ENCODE data around the gene KRTAP19-7.

The KRTAP19-7 gene, protein sequence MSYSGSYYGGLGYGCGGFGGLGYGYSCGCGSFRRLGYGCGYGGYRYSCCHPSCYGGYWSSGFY

DNA sequence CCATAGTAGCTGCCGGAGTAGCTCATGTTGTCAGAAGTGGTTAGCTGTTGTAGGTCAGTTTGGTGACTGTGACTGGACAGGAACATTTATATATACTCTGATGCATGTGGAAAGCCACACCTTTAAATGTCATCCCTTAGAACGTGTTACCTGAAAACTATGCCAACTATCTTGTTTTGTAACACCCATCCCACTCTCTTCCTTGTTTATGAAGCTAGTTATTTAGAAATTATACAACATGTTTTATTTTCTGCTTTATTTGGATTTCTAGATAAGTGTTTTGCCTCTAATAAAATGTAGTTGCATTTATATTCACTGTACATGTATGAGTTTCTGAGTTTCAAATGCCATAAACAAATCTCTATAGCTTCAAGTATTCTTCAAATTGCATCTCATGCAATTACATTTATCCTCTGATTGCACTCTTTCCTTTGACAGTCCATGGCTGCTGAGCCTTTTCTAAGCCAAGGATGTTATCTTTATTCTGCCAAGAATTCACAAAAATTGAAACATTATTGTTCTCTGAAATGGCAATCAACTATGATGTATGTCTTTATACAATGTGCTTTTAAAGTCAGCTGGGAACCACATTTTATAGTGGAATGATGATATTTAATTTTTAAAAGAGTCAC, at the start of gene KRTAP19-7:
Gene KRTAP19-7, minus strand, starts transcription at position 51 of the 632 bp plus-strand sequence. Its CDS starts 25 bp downstream, at position 26.
- no peak for DNase-seq

DNA sequence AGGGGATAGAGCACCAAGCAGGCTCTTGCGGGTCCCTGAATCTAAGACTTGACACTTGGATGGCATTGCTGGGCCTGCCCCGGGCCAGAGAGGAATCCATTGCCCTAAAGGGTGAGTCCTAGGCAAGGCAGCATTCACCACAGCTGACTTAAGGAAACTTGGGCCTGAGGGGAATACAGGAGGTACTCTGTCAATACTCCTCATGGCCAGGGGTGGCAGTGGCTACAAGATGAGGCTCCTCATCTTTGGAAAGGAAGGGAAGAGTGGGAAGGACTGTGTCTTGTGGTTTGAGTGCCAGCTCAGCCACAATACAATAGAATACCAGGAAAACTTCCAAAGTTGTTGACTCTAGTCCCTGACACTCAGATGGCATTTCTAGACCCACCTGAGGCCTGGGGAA, 44.9 kb upstream of the KRTAP19-7 start:
- DNase-seq, result no peak

DNA sequence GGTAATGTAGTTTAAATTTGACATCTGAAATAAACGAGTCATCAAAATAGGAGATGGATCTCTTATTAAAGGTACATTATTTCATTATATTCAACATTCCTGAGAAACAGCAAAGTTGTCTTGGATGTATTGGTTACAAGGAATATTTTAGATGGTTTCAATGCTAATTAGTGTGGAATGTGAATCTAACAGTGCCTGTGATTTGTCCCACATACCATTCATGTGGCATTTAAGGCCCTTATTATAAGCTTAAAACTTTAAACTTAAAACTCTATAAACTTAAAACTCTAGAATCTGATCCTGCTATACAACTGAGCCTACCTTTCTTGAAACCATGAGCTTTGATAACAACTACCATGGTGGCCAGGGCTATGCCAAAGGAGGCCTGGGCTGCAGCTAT, 39.7 kb upstream of the KRTAP19-7 start, which contains the start of gene KRTAP22-1:
Gene KRTAP22-1, plus strand, starts transcription at position 301 of the 400 bp plus-strand sequence.
- no peak for DNase-seq

DNA sequence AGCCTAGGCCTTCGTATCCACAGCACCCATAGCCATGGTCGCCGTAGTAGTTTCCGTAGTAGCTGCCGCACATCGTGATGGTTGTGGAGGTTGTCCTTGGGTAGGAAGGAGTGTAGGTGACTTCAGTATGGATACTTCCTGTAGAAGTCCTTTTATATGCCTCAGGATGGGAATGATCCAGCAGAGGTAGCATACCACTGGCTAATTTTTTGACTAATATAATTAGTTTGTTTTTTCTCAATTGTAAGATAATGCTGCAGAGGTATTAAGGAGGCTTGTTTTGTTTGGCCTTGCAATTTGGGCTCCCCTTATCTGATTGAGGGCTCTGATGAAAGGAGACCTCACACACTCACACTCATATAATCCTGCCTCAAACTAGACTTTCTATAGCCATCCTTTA, 37.7 kb upstream of the KRTAP19-7 start, which contains the start of gene KRTAP6-2:
Gene KRTAP6-2, minus strand, starts transcription at position 101 of the 400 bp plus-strand sequence. Its CDS starts 28 bp downstream, at position 73.
- no peak for DNase-seq

DNA sequence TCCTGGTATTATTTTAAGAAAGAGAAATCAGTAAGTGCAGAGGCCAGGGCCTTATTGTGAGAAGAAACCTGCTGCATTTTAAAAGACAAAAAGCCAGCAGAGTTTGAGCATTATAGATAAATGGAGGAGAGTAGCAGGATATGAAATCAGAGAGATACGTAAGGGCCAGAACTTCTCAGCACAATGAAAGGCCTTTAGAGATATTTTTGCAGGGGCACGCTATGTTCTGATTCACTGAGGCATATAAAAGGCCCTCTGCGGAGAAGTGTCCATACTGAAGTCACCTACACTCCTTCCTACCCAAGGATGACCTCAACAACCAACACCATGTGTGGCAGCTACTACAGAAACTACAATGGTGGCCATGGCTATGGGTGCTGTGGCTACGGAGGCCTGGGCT, 31.0 kb upstream of the KRTAP19-7 start, which contains the start of gene KRTAP6-3:
Gene KRTAP6-3, plus strand, starts transcription at position 301 of the 400 bp plus-strand sequence. Its CDS starts 6 bp downstream, at position 307.
- DNase-seq, result no peak

DNA sequence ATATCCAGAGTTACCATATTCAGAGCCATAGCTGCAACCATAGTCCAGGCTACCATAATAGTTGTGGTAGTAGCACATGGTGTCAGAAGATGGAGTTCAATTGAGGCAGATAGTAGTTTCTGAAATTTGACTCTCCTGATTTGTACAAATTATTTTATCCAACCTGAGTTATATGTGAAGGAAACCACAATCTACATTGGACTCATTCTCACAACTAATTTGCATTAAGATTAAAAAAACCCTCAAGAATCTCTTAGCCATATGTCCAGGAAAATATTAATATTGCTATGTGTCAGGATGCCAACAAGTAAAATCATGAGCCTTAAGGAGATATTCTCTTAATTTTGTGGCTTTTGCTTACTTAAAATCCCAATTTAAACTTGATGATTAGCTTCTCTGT, 29.2 kb upstream of the KRTAP19-7 start, which contains the start of gene KRTAP22-2:
Gene KRTAP22-2, minus strand, starts transcription at position 101 of the 400 bp plus-strand sequence.
- no peak for DNase-seq

DNA sequence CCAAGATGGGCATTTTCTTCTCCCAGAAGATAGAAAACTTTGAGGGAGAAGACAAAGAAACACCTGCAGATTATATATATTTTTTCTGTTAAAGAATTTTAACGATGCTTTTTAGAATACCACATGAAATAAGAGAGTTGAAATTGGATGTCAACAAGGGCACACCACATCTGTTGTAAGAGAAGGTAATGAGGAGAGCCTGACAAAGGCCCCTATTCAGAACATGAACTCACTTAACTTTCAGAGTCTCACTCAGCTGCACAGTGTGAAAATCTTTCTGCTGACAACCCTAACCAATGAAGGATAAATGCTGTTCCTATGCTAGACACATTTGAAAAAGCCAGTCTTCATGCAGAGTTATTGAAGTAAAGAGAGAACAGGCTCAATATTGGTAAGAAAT, 21.8 kb upstream of the KRTAP19-7 start:
- DNase-seq, result no peak

DNA sequence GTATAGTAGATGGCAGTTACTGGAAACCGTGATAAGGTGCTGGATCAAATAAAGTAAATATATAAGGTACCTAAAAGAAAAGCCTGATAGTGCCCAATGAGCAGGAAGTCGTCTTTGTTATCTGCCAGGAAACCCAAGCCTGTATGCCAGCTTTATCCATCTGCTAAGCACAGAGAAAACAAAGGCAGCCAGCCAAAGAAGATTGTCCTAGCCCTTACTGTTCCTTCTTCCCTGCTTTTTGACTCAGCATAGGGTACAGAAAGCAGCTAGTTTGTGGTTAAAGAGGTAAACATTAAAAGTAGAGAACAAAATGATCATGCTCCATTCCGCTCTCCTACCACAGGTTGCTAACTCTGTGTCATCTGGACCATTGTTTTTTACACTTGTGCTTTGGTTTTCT, 19.0 kb upstream of the KRTAP19-7 start:
- DNase-seq, result no peak

DNA sequence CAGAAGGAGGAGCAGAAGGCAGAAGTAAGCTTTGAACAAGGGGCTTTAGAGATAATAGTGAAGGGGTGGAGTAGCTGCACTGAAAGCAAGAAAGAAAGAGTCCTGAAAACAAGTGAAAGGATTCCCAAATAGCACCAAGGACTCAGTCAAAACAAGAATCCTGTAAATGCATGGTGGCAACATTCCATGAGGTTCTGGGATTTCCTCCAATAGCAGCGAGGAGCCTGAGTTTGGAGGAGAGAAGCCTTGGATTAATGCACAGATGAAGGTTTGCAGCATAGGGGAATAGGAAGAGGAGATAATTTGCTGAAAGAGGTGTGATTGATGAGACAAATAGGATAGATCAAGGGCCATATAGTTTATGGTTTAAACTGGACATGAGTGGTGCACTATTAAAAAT, 18.2 kb upstream of the KRTAP19-7 start:
- no peak for DNase-seq

DNA sequence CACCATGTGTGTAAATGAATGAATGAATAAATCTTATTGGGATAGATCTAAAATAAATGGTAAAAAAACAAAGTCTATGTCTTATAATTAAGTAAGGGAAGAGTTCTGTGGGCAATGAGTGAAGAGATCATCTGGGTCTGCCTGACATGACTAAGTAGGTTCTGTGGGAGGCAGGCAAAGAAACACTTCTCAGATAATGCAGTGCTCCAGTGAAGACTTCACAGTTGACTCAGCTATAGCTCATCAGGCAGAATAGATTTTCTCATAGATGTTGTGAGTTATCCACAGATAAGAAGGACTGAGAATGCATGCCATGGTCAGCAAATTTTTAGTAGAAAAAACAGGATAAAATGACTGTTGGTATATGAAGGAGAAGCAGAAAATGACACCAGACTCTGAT, 16.7 kb upstream of the KRTAP19-7 start:
- no peak for DNase-seq

DNA sequence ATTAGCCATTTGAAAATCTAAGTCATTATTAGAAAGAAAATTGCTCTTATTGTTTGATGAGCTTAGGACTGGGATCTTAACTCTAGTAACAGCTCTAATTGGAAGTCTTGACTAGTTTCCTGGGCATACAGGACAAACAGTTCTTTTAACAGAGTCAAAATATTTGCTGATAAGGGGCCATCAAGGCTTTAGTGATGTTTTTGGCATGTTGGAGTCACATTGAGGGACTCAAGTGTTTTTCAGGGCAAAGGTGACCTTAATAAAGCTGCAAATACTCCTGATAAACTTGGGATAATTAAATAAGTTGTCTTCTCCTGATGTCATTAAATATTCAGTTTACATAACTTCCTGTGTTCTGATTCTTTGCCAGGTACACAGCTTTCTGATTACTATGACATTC, 6.5 kb upstream of the KRTAP19-7 start:
- no peak for DNase-seq

DNA sequence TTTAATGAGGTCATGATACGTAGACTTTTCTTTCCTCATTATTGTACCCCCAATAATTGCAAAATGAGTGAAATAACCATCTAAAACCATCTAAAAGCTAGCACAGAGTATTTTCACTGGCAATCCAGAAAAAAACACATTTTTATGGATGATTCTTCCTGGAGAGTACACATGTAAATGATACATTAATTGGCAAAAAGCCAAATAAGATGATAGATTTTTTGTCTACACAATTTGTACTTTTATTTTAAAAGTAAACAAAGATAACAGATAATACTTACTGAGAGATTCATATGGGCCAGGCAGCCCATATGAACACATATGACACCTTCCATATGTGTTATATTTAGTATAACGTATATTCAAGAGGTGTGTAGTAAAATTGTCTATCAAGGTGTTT, 2.5 kb upstream of the KRTAP19-7 start:
- DNase-seq, result no peak

DNA sequence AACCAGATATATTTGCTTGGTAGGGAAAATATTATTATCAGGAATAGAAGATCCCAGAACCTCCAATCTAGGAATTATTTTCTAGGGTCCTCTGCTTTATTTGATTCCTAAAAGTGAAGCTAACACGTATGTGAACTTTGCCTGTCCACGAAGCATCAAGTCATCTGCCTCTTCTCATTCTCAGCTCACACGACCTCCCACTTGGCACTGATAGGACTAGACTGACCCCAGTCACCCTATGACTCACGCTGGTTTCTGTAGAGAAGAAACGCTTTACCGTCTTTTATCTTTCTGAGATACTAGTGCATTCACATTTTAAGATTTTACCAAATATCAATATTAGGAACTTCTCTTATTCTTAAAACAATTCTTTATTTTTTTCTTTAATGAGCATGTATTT, 2.0 kb upstream of the KRTAP19-7 start:
- DNase-seq, result no peak

DNA sequence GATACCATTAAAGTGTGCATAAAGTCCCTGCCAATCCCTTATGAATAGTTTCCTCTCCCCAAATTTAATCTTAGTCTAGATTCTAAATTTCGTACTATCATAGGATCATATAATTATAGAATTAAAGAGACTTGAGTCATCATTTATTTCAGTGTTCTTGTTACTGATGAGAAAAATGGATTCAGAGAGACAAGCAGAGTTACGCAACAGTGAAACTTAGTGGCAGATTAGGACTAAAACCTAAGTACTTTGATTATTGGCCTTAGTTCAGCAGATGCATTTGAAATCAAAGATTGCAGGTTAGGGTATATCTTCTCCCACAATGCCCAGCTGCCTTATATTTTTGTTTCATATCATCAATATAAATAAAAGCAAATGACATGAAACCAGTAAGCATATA, 843 bp upstream of the KRTAP19-7 start:
- DNase-seq, result no peak

DNA sequence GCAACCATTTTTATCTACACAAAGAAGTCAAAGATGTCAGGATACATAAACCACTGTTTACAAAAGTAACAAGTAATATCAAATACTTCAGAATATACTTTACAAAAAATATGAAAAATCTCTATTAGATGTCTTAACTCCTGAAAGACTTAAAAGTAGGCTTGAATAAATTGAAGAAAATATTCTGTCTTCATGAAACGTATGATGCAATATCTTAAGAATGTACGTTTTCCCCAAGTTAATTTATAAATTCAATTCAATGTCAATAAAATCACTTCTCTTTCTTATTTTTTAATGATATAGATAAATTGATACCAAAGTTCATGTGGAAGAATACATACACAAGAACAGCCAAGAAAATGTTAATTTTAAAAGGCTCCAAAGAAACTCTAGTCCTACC, 6.0 kb downstream of the KRTAP19-7 start:
- no peak for DNase-seq

DNA sequence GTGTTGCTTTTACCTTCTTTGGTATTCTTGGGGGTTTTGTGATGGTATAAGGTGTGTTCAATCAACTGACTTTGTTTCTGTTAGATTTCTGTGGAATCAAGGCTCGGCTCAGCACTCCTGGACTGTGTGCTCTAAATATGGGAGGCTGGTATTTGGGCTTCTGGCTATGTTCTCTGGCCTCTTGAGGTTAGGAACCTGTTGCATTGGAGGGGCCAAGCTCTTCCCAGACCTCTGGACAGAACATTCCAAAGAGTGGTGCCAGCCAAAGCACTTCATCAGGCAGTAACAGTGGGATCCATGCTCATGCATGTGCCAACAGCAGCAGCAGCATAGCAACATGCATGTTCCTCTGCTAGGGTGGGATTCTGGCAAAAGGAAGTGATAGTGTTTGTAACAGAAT, 8.3 kb downstream of the KRTAP19-7 start:
- DNase-seq, result no peak

DNA sequence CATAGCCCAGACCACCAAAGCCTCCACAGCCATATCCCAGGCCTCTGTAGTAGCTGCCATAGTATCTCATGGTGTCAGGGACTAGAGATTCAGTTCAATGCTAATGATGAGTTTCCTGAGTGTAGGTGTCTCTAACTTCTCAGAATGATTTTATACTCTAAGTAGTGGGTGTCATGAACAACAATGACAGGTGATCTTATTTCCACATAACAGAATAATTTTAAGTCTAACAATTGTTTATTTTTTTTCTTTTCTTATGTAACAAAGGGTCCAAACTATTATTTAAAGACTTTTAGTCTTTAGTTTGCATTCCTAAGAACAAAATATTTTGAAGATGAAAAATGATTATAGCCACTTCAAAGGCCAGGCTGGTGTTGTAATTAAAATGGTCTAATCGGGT, 19.4 kb downstream of the KRTAP19-7 start, which contains the start of gene KRTAP19-6:
Gene KRTAP19-6, minus strand, starts transcription at position 101 of the 400 bp plus-strand sequence. Its CDS starts 31 bp downstream, at position 70.
- no peak for DNase-seq

DNA sequence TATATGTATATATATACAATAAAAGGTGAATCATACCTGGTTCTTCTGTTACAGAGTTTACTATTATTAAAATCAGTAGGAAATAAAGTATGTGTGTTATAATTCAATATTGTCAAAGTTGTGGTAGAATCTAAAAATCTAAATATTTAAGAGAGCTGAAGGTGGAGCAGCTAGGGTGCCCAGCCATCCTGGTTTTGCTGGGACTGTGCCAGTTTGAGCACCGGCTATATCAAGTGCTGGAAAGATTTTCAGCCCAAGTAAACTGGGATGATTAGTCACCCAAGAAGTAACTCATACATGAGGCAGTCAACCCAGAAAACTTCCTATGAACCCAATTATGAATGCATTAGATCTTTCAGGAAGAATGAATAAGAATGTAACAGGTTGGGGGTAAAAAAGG, 42.2 kb downstream of the KRTAP19-7 start:
- no peak for DNase-seq

DNA sequence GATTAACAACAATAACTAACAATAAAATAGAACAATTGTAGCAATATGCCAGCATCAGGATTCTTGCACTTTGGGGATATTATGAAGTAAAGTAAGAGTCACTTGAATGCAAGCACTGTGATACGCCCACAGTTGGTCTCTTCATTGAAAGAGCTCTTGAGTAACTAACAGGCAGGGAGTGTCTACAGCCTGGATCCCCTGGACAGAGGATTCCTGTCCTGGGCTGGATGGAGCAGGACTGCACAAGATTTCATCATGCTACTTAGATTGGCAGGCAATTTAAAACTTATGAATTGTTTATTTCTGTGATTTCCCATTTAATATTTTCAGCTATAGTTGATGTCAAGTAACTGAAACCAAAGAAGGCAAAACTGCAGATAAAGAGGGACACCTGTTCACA, 45.4 kb downstream of the KRTAP19-7 start:
- DNase-seq, result no peak
